Brain microvascular endothelial cell (primary cell): ENCODE measurements around the gene ALK.

ENCODE experiments used
- DNase-seq: peaks from one replicate; pipeline ENCODE4 v3.0.0-alpha.2; 2020
- H3K27ac ChIP-seq: fragments of 250-450 bp; sonication (Bioruptor Pico); 2 replicates; pipeline ENCODE4 v1.5.1; 2020; ENCODE audit warnings: mild to moderate bottlenecking, moderate library complexity
- H3K27me3 ChIP-seq: fragments of 250-450 bp; sonication (Bioruptor Pico); replicated peaks from 2 replicates; pipeline ENCODE4 v1.5.1; 2020; ENCODE audit warnings: mild to moderate bottlenecking
- H3K36me3 ChIP-seq: fragments of 250-450 bp; sonication (Bioruptor Pico); replicated peaks from 2 replicates; pipeline ENCODE4 v1.5.1; 2020; ENCODE audit warnings: mild to moderate bottlenecking
- H3K4me3 ChIP-seq: 2 replicates; pipeline ENCODE4 v1.5.1; 2011; ENCODE audit warnings: low read depth, mild to moderate bottlenecking, control low read depth, low read length, moderate library complexity
- CTCF ChIP-seq: IDR thresholded peaks from 2 replicates; pipeline ENCODE4 v1.5.1; 2011; ENCODE audit warnings: low read depth, mild to moderate bottlenecking, moderate library complexity, low read length, control low read depth, inconsistent platforms; ENCODE audit errors: missing control alignments
- in situ Hi-C: cut with HindIII; loops from 2 replicates; pipeline ENCODE4 v1.10.0; 2017; ENCODE audit warnings: low sequenced_read_pairs, low pct_ligation_motif_present

Gene ALK

GRCh38 chr2:29455200-29455860 is 466.1 kb downstream of the ALK start:
- Histone ChIP-seq H3K27ac (no peak overlapping the region), H3K27me3 (no peaks in the 10 kb centered on the region), H3K4me3 (no peak overlapping the region), H3K36me3 (no peaks in the 10 kb centered on the region)
- TF ChIP-seq CTCF: no peak
- peak; percentile 14 for DNase-seq
- in situ Hi-C loops: no loop called here

GRCh38 chr2:29452036-29452435 is 469.4 kb downstream of the ALK start:
- DNase-seq: no peak
- Histone ChIP-seq H3K27ac (no peak overlapping the region), H3K4me3 (no peak overlapping the region), H3K36me3 (no peaks in the 10 kb centered on the region), H3K27me3 (no peaks in the 10 kb centered on the region)
- in situ Hi-C loops: no loop called here
- no peak for TF ChIP-seq CTCF

GRCh38 chr2:29450596-29451222 is 470.7 kb downstream of the ALK start:
- Histone ChIP-seq H3K27ac (no peak overlapping the region), H3K36me3 (no peaks in the 10 kb centered on the region), H3K4me3 (no peak overlapping the region), H3K27me3 (no peaks in the 10 kb centered on the region)
- no peak for TF ChIP-seq CTCF
- DNase-seq: no peak
- in situ Hi-C loops: no loop called here

- no peak for DNase-seq
- Histone ChIP-seq H3K4me3 (no peak overlapping the region), H3K36me3 (no peaks in the 10 kb centered on the region), H3K27ac (no peak overlapping the region), H3K27me3 (no peaks in the 10 kb centered on the region)
- in situ Hi-C loops: no loop called here
- no peak for TF ChIP-seq CTCF
Observed at GRCh38 chr2:29449499-29449898, 471.9 kb downstream of the ALK start.

GRCh38 chr2:29448096-29448688 is 473.2 kb downstream of the ALK start:
- in situ Hi-C loops: no loop called here
- no peak for DNase-seq
- H3K36me3 ChIP-seq: no peaks in the 10 kb centered on the region
- no peak overlapping the region for H3K27ac ChIP-seq
- no peak for TF ChIP-seq CTCF
- no peak overlapping the region for H3K4me3 ChIP-seq
- no peaks in the 10 kb centered on the region for H3K27me3 ChIP-seq
